ENCODE data around the gene CACNA1B. TPM values are rescaled to one million over a fixed set of nuclear protein-coding genes. Genes with fewer than 3 reads are reported as not detected.
A peak's percentile ranks its signal among the peaks of the same experiment; 100 is the strongest.

The CACNA1B gene
- polyA plus RNA-seq, 2 of the 4 experiments (the other 2 are of a cell fraction), result 0.03 to 0.06 TPM

- 74% methylated on average over 5 of the region's 5 CpGs for WGBS (ENCODE audit: missing lambda C conversion rate)
- no peak for TF ChIP-seq CBX8 (IDR thresholded peaks at IDR 0.05)
- TF ChIP-seq MAX (IDR thresholded peaks at IDR 0.05), result no peak
- TF ChIP-seq ZFP36 (IDR thresholded peaks at IDR 0.05; ENCODE audit: borderline replicate concordance, partially characterized antibody), result no peak
- TF ChIP-seq CBX2 (IDR thresholded peaks at IDR 0.05; ENCODE audit: borderline replicate concordance, low read depth), result no peak
- no peak for TF ChIP-seq CHD4 (IDR thresholded peaks at IDR 0.05; ENCODE audit: borderline replicate concordance)
- TF ChIP-seq POLR2AphosphoS2 (conservative IDR thresholded peaks at IDR 0.05; ENCODE audit: low read length), result no peak
- Histone ChIP-seq H3K4me3 (no peak overlapping the region), H3K27ac (no peak overlapping the region), H3K4me1 (peaks cover 5% of the 10 kb centered on the region; the same call in 2 of the 3 replicates), H3K4me2 (no peak overlapping the region), H3K9me3 (no peaks in the 10 kb centered on the region)
- DNase-seq (ENCODE audit: low read depth in 1 of 2, low spot score in 1 of 2), result no peak
- ATAC-seq, result no peak
- ChIA-PET POLR2A (no interaction called here), CTCF (no interaction called here)
- FAIRE-seq, result no peak
Measured at GRCh38 chr9:138020795-138021182, 143.2 kb downstream of the CACNA1B start.

GRCh38 chr9:138021251-138022056, 143.9 kb downstream of the CACNA1B start:
- CTCF ChIA-PET, result interaction anchor here (1.2 kb wide), 1 partner anchor 215 kb away, joined by 3 read pairs; no protein-coding TSS in a partner anchor
- no peak overlapping the region for H3K27ac ChIP-seq
- POLR2A ChIA-PET, result no interaction called here
- H3K4me1 ChIP-seq, result peaks cover 5% of the 10 kb centered on the region; the same call in 2 of the 3 replicates
- no peak overlapping the region for H3K4me2 ChIP-seq
- no peak overlapping the region for H3K4me3 ChIP-seq
- DNase-seq (ENCODE audit: low read depth in 1 of 2, low spot score in 1 of 2) (no peak), FAIRE-seq (no peak), ATAC-seq (no peak)
- no peaks in the 10 kb centered on the region for H3K9me3 ChIP-seq
- TF ChIP-seq NPAS2 (CRISPR knock-in tag; IDR thresholded peaks at IDR 0.05; ENCODE audit: borderline replicate concordance) (no peak), KDM1A (IDR thresholded peaks at IDR 0.05; ENCODE audit: low read depth) (no peak), CTCF (IDR thresholded peaks at IDR 0.05) (no peak), FOSB (CRISPR knock-in tag; IDR thresholded peaks at IDR 0.05) (no peak)
- 78% methylated on average over 14 of the region's 15 CpGs for WGBS (ENCODE audit: missing lambda C conversion rate)

GRCh38 chr9:138022121-138022741, 144.6 kb downstream of the CACNA1B start:
- peaks cover 5% of the 10 kb centered on the region; the same call in 2 of the 3 replicates for H3K4me1 ChIP-seq
- ChIA-PET POLR2A (no interaction called here), CTCF (interaction anchor here (0.7 to 1.2 kb wide), 3 partner anchors 109 to 349 kb away, joined by 3 to 6 read pairs (median 3); no protein-coding TSS in a partner anchor)
- H3K9me3 ChIP-seq, result no peaks in the 10 kb centered on the region
- TF ChIP-seq RAD21 (conservative IDR thresholded peaks at IDR 0.05 in 1 of 2, IDR thresholded peaks at IDR 0.05 in 1 of 2) (peak; percentile 22 to 46; a peak in 3 of 5 replicates), CTCF (IDR thresholded peaks at IDR 0.05) (peak; percentile 36), SMC3 (IDR thresholded peaks at IDR 0.05) (peak; percentile 32; the same call in 2 of the 3 replicates), PBX3 (IDR thresholded peaks at IDR 0.05) (no peak), CHD2 (IDR thresholded peaks at IDR 0.05; ENCODE audit: low read length, partially characterized antibody) (no peak)
- peak overlapping the region; percentile 47; the same call in 2 of the 3 replicates for H3K4me3 ChIP-seq
- WGBS (ENCODE audit: missing lambda C conversion rate), result 27% methylated on average over 15 of the region's 17 CpGs
- DNase-seq (ENCODE audit: low read depth in 1 of 2, low spot score in 1 of 2), result peak; percentile 34 to 64
- H3K27ac ChIP-seq, result no peak overlapping the region
- no peak for FAIRE-seq
- H3K4me2 ChIP-seq, result peak overlapping the region; percentile 84
- ATAC-seq, result peak; percentile 71 to 90
